DOHH2 (cell line): ENCODE results near the gene FNDC4.

Source experiments
- H3F3A ChIP-seq: fragments of 200-600 bp; sonication (generic), shearing (Covaris generic); 2 replicates; pipeline ENCODE4 v1.6.0; 2016; ENCODE audit warnings: antibody characterized with exemption, mild to moderate bottlenecking; ENCODE audit not compliant: control insufficient read depth, insufficient read depth
- H3K27ac ChIP-seq: fragments of 200-600 bp; sonication (generic); 2 replicates; pipeline ENCODE4 v1.5.1; 2014; ENCODE audit warnings: low read depth, mild to moderate bottlenecking, low read length, moderate library complexity
- H3K27me3 ChIP-seq: fragments of 200-600 bp; sonication (generic); 2 replicates; pipeline ENCODE4 v1.6.1; 2014; ENCODE audit warnings: mild to moderate bottlenecking, low read length, mixed read lengths; ENCODE audit not compliant: control insufficient read depth
- H3K36me3 ChIP-seq: fragments of 200-600 bp; sonication (generic); 2 replicates; pipeline ENCODE4 v1.6.1; 2014; ENCODE audit warnings: mild to moderate bottlenecking, low read length, moderate library complexity, mixed read lengths; ENCODE audit not compliant: control insufficient read depth
- H3K4me1 ChIP-seq: fragments of 200-600 bp; sonication (generic); 2 replicates; pipeline ENCODE4 v1.6.1; 2014; ENCODE audit warnings: mild to moderate bottlenecking, low read length, mixed read lengths; ENCODE audit not compliant: control insufficient read depth
- H3K4me2 ChIP-seq: fragments of 200-600 bp; sonication (generic); 2 replicates; pipeline ENCODE4 v1.6.0; 2014; ENCODE audit warnings: mild to moderate bottlenecking, low read length, moderate library complexity
- H3K4me3 ChIP-seq: fragments of 200-600 bp; sonication (generic); 2 replicates; pipeline ENCODE4 v1.5.1; 2014; ENCODE audit warnings: mild to moderate bottlenecking, low read length, mixed read lengths
- H3K79me2 ChIP-seq: fragments of 200-600 bp; sonication (generic); 2 replicates; pipeline ENCODE4 v1.6.1; 2014; ENCODE audit warnings: mild to moderate bottlenecking, low read length, mixed read lengths; ENCODE audit not compliant: control insufficient read depth
- H3K9me2 ChIP-seq: fragments of 200-600 bp; sonication (generic); replicated peaks from 2 replicates; pipeline ENCODE4 v1.6.1; 2014; ENCODE audit warnings: mild to moderate bottlenecking, low read length, mixed read lengths; ENCODE audit not compliant: control insufficient read depth
- H3K9me3 ChIP-seq: fragments of 200-600 bp; sonication (generic); 2 replicates; pipeline ENCODE4 v1.6.1; 2014; ENCODE audit warnings: antibody characterized with exemption, low read length, mixed read lengths; ENCODE audit not compliant: control insufficient read depth, insufficient read depth
- H4K20me1 ChIP-seq: fragments of 200-600 bp; sonication (generic); 2 replicates; pipeline ENCODE4 v1.6.0; 2014; ENCODE audit warnings: low read depth, mild to moderate bottlenecking, antibody characterized with exemption, low read length, moderate library complexity; ENCODE audit not compliant: control insufficient read depth, insufficient read depth
- CTCF ChIP-seq: fragments of 200-600 bp; sonication (generic); IDR thresholded peaks from one replicate; pipeline ENCODE4 v1.5.1; 2014; ENCODE audit warnings: antibody characterized with exemption, mild to moderate bottlenecking, low read depth, low read length; ENCODE audit not compliant: poor library complexity, severe bottlenecking
- EZH2phosphoT487 ChIP-seq: fragments of 200-600 bp; sonication (generic); IDR thresholded peaks from 2 replicates; pipeline ENCODE4 v1.6.1; 2017; ENCODE audit warnings: borderline replicate concordance, mild to moderate bottlenecking, antibody characterized with exemption, low read length, moderate library complexity, mixed read lengths

FNDC4 gene

GRCh38 chr2:27471961-27472360, 23.0 kb downstream of the FNDC4 start:
- Histone ChIP-seq H3K27ac (no peak overlapping the region), H3K27me3 (no peaks in the 10 kb centered on the region), H3K9me3 (no peaks in the 10 kb centered on the region), H3K79me2 (no peaks in the 10 kb centered on the region), H3K36me3 (no peaks in the 10 kb centered on the region), H3F3A (no peaks in the 10 kb centered on the region), H3K9me2 (no peaks in the 10 kb centered on the region), H3K4me3 (no peak overlapping the region), H4K20me1 (no peaks in the 10 kb centered on the region), H3K4me2 (no peak overlapping the region), H3K4me1 (no peaks in the 10 kb centered on the region)
- TF ChIP-seq CTCF (no peak), EZH2phosphoT487 (no peak)

- Histone ChIP-seq H3K27me3 (no peaks in the 10 kb centered on the region), H3K9me3 (no peaks in the 10 kb centered on the region), H3K9me2 (no peaks in the 10 kb centered on the region), H3K27ac (no peak overlapping the region), H3F3A (no peaks in the 10 kb centered on the region), H3K4me2 (no peak overlapping the region), H4K20me1 (no peaks in the 10 kb centered on the region), H3K36me3 (no peaks in the 10 kb centered on the region), H3K79me2 (no peaks in the 10 kb centered on the region), H3K4me3 (no peak overlapping the region), H3K4me1 (no peaks in the 10 kb centered on the region)
- TF ChIP-seq CTCF (no peak), EZH2phosphoT487 (no peak)
These were observed 30.6 kb downstream of the FNDC4 start for GRCh38 chr2:27464443-27464842.

GRCh38 chr2:27461118-27461517, 33.9 kb downstream of the FNDC4 start:
- TF ChIP-seq CTCF (no peak), EZH2phosphoT487 (no peak)
- H3K9me3 ChIP-seq: no peaks in the 10 kb centered on the region
- no peaks in the 10 kb centered on the region for H3K4me1 ChIP-seq
- no peak overlapping the region for H3K4me3 ChIP-seq
- no peak overlapping the region for H3K4me2 ChIP-seq
- no peaks in the 10 kb centered on the region for H3K36me3 ChIP-seq
- H3K27ac ChIP-seq: no peak overlapping the region
- H4K20me1 ChIP-seq: no peaks in the 10 kb centered on the region
- H3F3A ChIP-seq: no peaks in the 10 kb centered on the region
- no peaks in the 10 kb centered on the region for H3K79me2 ChIP-seq
- H3K27me3 ChIP-seq: no peaks in the 10 kb centered on the region
- no peaks in the 10 kb centered on the region for H3K9me2 ChIP-seq

GRCh38 chr2:27453968-27454367, 41.0 kb downstream of the FNDC4 start:
- TF ChIP-seq CTCF: no peak
- TF ChIP-seq EZH2phosphoT487: no peak
- H3K4me3 ChIP-seq: no peak overlapping the region
- H3K27me3 ChIP-seq: no peaks in the 10 kb centered on the region
- no peaks in the 10 kb centered on the region for H3K36me3 ChIP-seq
- H3K79me2 ChIP-seq: no peaks in the 10 kb centered on the region
- H4K20me1 ChIP-seq: no peaks in the 10 kb centered on the region
- no peaks in the 10 kb centered on the region for H3K9me3 ChIP-seq
- no peaks in the 10 kb centered on the region for H3K9me2 ChIP-seq
- H3K4me2 ChIP-seq: no peak overlapping the region
- no peaks in the 10 kb centered on the region for H3K4me1 ChIP-seq
- H3K27ac ChIP-seq: no peak overlapping the region
- no peaks in the 10 kb centered on the region for H3F3A ChIP-seq
